Mammary microvascular endothelial cell (primary cell): ENCODE data around the gene DENND6A. TPM values are rescaled to one million over a fixed set of nuclear protein-coding genes. Genes with fewer than 3 reads are reported as not detected.

Experiments used
- total RNA-seq: library from RNA; depleted of rRNA; stranded (reverse); fragments of >200 nt; gene quantifications from 2 replicates; pipeline ENCODE4 v1.2.3, GENCODE V29; 2015

The DENND6A gene, protein sequence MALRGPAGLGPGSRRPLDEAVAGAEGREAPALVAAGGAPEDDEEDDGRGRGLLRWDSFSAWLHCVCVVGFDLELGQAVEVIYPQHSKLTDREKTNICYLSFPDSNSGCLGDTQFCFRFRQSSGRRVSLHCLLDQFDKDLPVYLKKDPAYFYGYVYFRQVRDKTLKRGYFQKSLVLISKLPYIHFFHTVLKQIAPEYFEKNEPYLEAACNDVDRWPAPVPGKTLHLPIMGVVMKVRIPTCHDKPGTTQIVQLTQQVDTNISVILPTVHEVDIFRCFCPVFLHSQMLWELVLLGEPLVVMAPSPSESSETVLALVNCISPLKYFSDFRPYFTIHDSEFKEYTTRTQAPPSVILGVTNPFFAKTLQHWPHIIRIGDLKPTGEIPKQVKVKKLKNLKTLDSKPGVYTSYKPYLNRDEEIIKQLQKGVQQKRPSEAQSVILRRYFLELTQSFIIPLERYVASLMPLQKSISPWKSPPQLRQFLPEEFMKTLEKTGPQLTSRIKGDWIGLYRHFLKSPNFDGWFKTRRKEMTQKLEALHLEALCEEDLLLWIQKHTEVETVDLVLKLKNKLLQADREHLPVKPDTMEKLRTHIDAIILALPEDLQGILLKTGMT
- total RNA-seq: 12.6 and 15.5 TPM in 2 replicates

DNA sequence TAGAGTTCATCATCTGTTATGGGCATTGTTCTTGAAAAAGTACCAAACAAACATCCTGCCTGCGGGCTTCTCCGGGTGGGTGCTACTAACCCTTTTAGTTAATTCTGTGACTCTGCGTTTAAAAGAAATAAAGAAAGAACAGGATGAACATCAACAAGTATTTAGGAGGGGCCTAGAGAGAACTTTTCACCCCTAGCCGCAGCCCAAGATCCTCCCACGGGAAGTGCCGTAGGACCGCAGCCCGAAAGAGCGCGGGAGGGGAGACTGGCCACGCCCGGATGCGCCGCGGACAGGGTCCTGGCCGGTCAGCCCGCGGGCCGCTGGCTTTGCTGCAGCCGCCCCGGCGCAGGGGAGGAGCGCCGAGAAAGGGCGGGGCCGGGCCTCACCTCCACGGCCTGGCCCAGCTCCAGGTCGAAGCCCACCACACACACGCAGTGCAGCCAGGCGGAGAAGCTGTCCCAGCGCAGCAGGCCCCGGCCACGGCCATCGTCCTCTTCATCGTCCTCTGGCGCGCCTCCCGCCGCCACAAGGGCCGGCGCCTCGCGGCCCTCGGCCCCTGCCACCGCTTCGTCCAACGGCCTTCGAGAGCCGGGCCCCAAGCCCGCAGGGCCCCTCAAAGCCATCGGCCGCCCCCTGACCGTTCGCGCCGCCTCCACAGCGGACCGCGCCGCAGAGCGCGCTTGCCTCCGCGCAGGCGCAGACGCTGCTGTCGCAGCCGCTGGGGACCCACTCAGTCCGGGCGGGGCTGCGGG, at the start of gene DENND6A:
TSS of gene DENND6A (minus strand) at position 682 of the 752 bp plus-strand sequence. CDS start at position 623, 59 bp downstream.

DNA sequence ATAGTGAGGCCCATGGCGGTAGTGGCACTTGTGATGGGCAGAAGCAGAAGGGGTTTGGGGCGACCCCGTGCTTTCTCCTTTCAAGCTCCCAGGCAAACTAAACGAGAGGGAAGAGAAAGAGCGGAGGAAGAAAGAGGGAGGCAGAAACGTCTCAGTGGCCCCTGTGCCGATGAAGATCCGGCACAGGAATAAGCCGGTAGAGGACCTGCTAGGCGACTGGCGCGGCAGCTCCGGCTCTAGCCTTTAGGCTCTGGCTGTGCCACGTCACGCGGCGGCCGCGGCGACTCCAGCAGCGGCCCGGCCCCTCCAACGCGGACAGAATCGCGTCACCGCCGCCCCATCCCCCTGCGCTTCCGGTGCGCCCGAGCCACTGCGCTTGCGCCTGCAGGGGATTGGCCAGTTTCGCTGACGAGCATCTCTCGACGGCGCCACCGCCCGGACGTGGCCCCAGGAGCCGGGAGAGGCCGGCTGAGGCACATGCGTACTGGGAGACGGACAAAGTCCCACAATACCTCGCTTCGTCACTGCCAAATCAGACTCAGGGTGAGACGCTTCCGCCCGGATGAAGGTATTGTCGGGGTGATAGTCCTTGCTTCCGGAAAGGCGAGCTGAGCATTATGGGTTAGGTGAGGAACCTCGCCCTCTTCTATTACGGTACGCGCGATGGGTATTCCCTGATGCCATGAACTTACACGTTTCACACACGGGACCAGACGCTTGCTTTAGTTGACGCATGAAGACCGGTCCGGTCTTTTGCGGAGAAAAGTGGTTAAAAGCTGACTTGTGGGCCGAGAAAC, 95.6 kb downstream of the DENND6A start, which contains the start of gene ARF4:
TSS of gene ARF4 (minus strand) at position 218 of the 797 bp plus-strand sequence. CDS start at position 14, 204 bp downstream.

Other genes starting within 250 kb of the DENND6A start
- gene DNAH12, start 148.7 kb downstream of the DENND6A start, total RNA-seq: under 0.01 TPM in 2 replicates
- gene PDE12, start 136.8 kb downstream of the DENND6A start, total RNA-seq: 28.1 and 31.5 TPM in 2 replicates
- 182 and 198 TPM in 2 replicates for gene ARF4, start 95.7 kb downstream of the DENND6A start, total RNA-seq
- 38.8 and 43.1 TPM in 2 replicates for gene SLMAP, start 63.2 kb upstream of the DENND6A start, total RNA-seq